ENCODE measurements around the gene CASR. TPM values are rescaled to one million over a fixed set of nuclear protein-coding genes. Genes with fewer than 3 reads are reported as not detected.

The CASR gene
- total and polyA plus RNA-seq, 2 of the 4 experiments (the other 2 are of a cell fraction), result not detected

- no peak overlapping the region for H2BK5ac ChIP-seq (ENCODE audit: low read depth, low read length, poor library complexity, severe bottlenecking)
- H3K79me1 ChIP-seq (ENCODE audit: low read depth in 1 of 2, low read length in 2 of 2), result no peaks in the 10 kb centered on the region
- H4K91ac ChIP-seq (ENCODE audit: insufficient read depth, low read depth, low read length), result no peak overlapping the region
- H4K8ac ChIP-seq (ENCODE audit: low read depth in 2 of 2, low read length in 2 of 2), result no peak overlapping the region
- no peaks in the 10 kb centered on the region for H3K4me1 ChIP-seq (ENCODE audit: control insufficient read depth, insufficient read depth, low read length)
- no peak overlapping the region for H2BK20ac ChIP-seq (ENCODE audit: low read depth, low read length)
- no peak overlapping the region for H3K4me2 ChIP-seq (ENCODE audit: low read depth, low read length)
- intact Hi-C loops (cut with micrococcal nuclease), result no loop called here
- ChIA-PET POLR2A (ENCODE audit: unreplicated experiment) (no interaction called here), CTCF (interaction anchor here (1.2 kb wide), 1 partner anchor 14 kb away, joined by 3 read pairs; no protein-coding TSS in a partner anchor)
- no peak overlapping the region for H2BK120ac ChIP-seq (ENCODE audit: low read depth, low read length)
- no peak overlapping the region for H4K5ac ChIP-seq (ENCODE audit: low read depth, low read length)
- ATAC-seq (ENCODE audit: low read depth) (no peak), DNase-seq (no peak)
- no peak overlapping the region for H3K27ac ChIP-seq (ENCODE audit: insufficient read depth, low read length)
- no peak overlapping the region for H2AFZ ChIP-seq (replicated peaks; ENCODE audit: low read length, poor library complexity)
- no peak overlapping the region for H2BK15ac ChIP-seq (ENCODE audit: low read depth, low read length)
- no peak overlapping the region for H3K23ac ChIP-seq (ENCODE audit: low read depth, low read length)
- TF ChIP-seq NFE2L2 (IDR thresholded peaks at IDR 0.05; ENCODE audit: low read depth, low read length) (no peak), MXI1 (IDR thresholded peaks at IDR 0.05; ENCODE audit: borderline replicate concordance, low read depth, low read length) (no peak), CEBPB (IDR thresholded peaks at IDR 0.05; ENCODE audit: low read depth, low read length) (no peak), MAZ (IDR thresholded peaks at IDR 0.05; ENCODE audit: borderline replicate concordance, low read depth, low read length) (no peak), ELK1 (IDR thresholded peaks at IDR 0.05; ENCODE audit: borderline replicate concordance, low read depth, low read length) (no peak), RCOR1 (IDR thresholded peaks at IDR 0.05; ENCODE audit: insufficient replicate concordance, low read length) (no peak), USF2 (IDR thresholded peaks at IDR 0.05; ENCODE audit: low read depth, low read length) (no peak), SMC3 (IDR thresholded peaks at IDR 0.05; ENCODE audit: low read depth, low read length) (no peak), POLR2A (IDR thresholded peaks at IDR 0.05; ENCODE audit: low read depth, low read length) (no peak), CHD1 (IDR thresholded peaks at IDR 0.05; ENCODE audit: low read depth, low read length) (no peak)
- dilution Hi-C loops (cut with HindIII; ENCODE audit: low sequenced_read_pairs, unreplicated experiment), result no loop called here
- no peak overlapping the region for H3K4me3 ChIP-seq (ENCODE audit: insufficient read depth, low read depth, low read length)
- peaks cover 7% of the 10 kb centered on the region for H3K27me3 ChIP-seq (ENCODE audit: control insufficient read depth, insufficient read depth, low read length)
- no peak overlapping the region for H3K14ac ChIP-seq (replicated peaks; ENCODE audit: low read depth, low read length)
- WGBS, 2 experiments (ENCODE audit: extremely low coverage in 2 of 2, insufficient read length in 1 of 2), result no CpG with 5 or more reads among the region's 1 CpG
- no peaks in the 10 kb centered on the region for H3K36me3 ChIP-seq (ENCODE audit: control insufficient read depth, insufficient read depth, low read length)
- no peaks in the 10 kb centered on the region for H3K9me3 ChIP-seq (ENCODE audit: control insufficient read depth, insufficient read depth, low read length)
- in situ Hi-C loops (cut with MboI; ENCODE audit: low sequenced_read_pairs), result loop anchor here (10.0 kb wide), 2 partner anchors 164 to 714 kb away; no protein-coding TSS in a partner anchor
- no peak overlapping the region for H3K4ac ChIP-seq (ENCODE audit: low read depth, low read length)
- no peaks in the 10 kb centered on the region for H4K20me1 ChIP-seq (ENCODE audit: insufficient read depth, low read length)
- H2AK9ac ChIP-seq (replicated peaks; ENCODE audit: low read depth, low read length, poor library complexity), result no peak overlapping the region
- no peak overlapping the region for H3K18ac ChIP-seq (ENCODE audit: low read depth, low read length)
- no peaks in the 10 kb centered on the region for H3K9me1 ChIP-seq (ENCODE audit: insufficient read depth, low read length)
- BruUV-seq (replicated peaks), result no TSS peak
- H3K9ac ChIP-seq (ENCODE audit: low read depth, low read length), result no peak overlapping the region
- H2AK5ac ChIP-seq (ENCODE audit: low read depth, low read length), result no peak overlapping the region
- H3K56ac ChIP-seq (ENCODE audit: extremely low read depth, insufficient read depth, low read length), result no peak overlapping the region
Observed at GRCh38 chr3:122268257-122269024, 85.0 kb downstream of the CASR start.

Measured in IMR-90 (cell line).